GM21526 (cell line): Measurements from ENCODE around the gene BLOC1S2.
"Not testable (repeated sequence)": the region's sequence is repeated elsewhere in the genome, so short reads cannot be mapped to it uniquely, and the experiment has no call there.

Experiments
- ATAC-seq: cut with Tn5 transposase; IDR thresholded peaks from one replicate; pipeline ENCODE4 v1.9.1; 2021; ENCODE audit warnings: moderate library complexity; ENCODE audit not compliant: unreplicated experiment, low FRiP score

BLOC1S2 gene

DNA sequence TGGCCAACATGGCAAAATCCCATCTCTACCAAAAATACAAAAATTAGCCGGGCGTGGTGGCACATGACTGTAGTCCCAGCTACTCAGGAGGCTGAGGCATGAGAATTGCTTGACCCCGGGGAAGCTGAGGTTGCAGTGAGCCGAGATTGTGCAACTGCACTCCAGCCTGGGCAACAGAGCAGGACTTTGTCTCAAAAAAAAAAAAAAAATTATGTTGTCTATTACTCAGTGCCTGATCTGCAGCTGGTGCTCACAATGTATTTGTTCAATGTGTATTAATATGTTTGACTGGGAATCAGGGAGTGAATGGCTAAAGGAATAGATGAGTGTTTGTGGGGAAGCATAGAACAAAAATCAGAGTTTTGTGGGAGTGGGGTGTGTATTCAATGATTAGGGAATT, 5.8 kb upstream of the BLOC1S2 start:
- ATAC-seq = not testable (repeated sequence)

GRCh38 chr10:100291356-100291755, 4.9 kb upstream of the BLOC1S2 start:
- no peak for ATAC-seq

- no peak for ATAC-seq
Observed at GRCh38 chr10:100289641-100290040, 3.2 kb upstream of the BLOC1S2 start.

GRCh38 chr10:100288196-100288595, 1.7 kb upstream of the BLOC1S2 start:
- ATAC-seq = no peak

DNA sequence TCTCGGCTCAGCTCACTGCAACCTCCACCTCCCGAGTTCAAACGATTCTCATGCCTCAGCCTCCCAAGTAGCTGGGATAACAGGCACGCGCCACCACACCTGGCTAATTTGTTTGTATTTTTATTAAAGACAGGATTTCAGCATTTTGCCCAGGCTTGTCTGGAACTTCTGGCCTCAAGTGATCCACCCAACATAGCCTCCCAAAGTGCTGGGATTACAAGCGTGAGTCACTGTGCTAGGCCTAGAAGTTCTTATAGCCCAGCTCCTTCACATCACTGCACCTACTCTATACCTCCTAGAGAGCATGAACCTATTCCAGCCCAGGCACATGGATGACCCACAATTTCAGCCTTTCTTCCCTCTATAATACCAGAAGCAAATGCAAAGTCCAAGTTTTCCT, 1.3 kb upstream of the BLOC1S2 start:
- ATAC-seq = no peak

DNA sequence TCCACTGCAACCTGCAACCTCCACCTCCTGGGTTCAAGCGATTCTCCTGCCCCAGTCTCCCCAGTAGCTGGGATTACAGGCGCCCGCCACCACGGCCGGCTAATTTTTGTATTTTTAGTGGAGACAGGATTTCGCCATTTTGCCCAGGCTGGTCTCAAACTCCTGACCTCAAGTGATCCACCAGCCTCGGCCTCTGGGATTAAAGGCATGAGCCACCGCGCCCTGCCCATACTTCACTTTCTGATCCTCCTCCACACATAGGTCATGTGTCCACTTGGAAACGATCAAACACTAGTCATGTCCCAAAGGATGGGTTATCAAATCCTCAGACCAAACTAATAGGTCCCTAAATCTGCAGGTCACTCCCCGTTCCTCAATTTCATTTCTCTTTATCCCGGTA, 1.2 kb downstream of the BLOC1S2 start:
- ATAC-seq = not testable (repeated sequence)

DNA sequence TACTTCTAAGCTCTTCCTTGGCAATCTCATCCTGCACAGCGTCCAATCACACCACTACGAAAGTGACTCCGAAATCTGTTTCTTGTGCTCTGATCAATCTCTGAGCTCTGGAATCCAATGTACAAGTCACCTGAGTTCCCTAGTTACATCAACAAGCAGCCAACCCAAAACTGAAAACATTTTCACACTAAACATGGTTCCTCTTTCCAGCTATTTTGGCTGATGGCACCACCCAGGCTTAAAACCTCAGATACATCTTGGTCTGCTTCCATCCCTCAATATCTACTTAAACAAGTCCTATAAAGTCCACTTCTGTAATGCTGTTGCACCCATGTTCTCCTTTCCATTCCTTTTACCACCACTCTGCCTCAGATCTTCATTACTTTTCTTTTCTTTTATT, 3.6 kb downstream of the BLOC1S2 start:
- no peak for ATAC-seq

DNA sequence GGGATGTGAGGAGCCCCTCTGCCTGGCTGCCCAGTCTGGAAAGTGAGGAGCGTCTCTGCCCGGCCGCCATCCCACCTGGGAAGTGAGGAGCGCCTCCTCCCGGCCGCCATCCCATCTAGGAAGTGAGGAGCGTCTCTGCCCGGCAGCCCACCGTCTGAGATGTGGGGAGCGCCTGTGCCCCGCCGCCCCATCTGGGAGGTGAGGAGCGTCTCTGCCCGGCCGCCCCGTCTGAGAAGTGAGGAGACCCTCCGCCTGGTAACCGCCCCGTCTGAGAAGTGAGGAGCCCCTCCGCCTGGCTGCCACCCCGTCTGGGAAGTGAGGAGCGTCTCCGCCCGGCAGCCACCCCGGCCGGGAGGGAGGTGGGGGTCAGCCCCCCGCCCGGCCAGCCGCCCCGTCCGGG, 9.5 kb downstream of the BLOC1S2 start:
- ATAC-seq = not testable (repeated sequence)

DNA sequence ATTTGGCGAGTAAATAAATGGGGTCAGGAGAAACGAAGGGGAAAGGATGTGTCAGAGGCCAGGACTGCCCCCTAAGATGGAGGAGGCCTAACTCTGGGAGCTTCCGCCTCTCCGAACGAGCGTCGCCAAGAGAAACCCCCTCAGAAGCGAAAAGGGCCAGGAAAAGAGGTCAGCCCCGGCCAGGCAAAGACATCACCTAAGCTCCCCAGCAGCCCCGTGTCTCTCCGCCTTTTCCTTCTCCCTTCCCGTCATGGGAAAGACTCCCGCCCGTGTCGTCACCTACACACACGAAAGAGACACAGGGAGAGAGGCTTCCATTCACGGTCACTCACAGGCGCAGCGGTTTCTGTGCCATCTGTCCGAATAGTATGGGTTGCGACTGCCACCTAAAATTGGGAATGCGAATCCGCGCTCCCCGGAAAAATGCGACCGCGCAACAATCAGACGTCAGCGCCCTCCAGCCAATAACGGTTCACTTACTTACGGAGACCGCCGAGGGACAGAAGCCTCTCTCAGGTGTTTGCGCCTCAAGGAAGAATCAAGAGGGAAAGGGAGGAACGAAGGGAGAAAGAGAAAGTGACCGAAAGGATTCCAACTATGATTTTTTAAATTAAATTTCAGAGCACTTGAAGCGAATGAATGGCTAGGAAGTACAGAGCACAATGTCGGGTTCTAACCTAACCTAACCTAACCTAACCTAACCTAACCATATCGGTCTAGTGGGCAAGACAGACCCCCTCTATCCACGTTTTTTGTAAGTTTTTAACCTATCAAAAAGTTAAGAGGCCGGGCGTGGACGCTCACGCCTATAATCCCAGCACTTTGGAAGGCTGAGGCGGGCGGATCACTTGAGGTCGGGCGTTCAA, 19.0 kb downstream of the BLOC1S2 start, which contains the start of gene CWF19L1:
TSS of gene CWF19L1 (minus strand) at position 400 of the 866 bp plus-strand sequence. CDS start at position 355, 45 bp downstream.
- no peak for ATAC-seq

DNA sequence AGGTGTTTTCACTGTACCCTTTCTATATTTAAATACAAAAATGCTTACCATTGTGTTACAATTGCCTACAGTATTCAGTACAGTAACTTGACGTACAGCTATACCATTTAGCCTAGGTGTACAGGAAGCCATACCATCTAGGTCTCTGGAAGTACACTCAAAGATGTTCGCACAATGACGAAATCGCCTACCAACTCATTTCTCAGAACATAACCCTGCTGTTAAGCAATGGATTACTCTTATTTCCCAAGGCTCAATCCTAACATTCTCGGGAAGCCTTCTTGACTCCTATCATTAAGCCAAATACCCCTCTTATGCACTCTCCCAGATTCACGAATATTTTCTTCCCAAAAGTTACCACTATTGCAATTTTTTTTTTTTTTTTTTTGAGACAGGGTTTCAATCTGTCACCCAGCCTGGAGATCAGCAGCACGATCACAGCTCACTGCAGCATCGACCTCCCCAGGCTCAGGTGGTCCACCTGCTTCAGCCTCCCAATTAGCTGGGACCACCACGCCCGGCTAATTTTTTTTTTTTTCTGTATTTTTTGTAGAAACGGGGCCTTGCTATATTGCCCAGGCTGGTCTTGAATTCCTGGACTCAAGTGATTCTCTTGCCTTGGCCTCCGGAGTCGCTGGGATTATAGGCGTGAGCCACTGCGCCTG, 20.5 kb downstream of the BLOC1S2 start:
- no peak for ATAC-seq

DNA sequence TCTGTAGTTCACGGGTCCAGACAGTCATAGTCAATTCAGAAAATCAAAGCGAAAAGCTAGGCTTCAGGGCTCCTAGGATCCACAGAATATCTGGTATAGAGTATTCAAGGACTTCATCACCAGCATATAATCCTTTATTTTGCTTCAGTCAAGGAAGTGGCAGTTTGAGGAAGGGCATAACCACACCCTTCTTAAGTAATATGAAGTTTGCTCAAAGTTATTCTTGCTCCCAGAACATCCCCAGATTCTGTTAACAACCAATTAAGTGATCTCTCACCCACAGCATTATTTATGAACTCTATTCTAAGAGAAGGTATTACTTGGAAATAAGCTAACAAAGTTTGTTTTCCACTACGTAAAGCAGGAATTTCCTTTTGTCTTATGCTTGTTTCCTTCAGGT, 32.3 kb downstream of the BLOC1S2 start:
- no peak for ATAC-seq

DNA sequence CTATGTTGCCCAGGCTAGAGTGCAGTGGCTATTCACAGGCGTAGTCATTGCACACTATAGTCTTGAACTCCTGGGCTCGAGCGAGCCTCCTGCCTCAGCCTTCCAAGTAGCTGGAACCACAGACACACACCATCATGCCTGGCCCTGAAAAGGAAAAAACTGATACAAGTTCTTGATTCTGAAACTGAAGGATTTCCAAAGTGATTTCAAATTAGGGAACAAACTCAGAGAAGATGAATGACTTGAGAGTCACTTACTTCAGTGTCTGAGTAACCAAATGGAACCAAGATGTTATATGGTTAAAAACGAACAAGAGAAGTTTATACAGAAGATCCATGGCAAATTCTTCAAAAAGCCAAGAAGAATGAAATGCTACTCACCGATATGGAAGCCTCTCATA, 33.4 kb downstream of the BLOC1S2 start:
- ATAC-seq = no peak

GRCh38 chr10:100248820-100249219, 37.7 kb downstream of the BLOC1S2 start:
- no peak for ATAC-seq

DNA sequence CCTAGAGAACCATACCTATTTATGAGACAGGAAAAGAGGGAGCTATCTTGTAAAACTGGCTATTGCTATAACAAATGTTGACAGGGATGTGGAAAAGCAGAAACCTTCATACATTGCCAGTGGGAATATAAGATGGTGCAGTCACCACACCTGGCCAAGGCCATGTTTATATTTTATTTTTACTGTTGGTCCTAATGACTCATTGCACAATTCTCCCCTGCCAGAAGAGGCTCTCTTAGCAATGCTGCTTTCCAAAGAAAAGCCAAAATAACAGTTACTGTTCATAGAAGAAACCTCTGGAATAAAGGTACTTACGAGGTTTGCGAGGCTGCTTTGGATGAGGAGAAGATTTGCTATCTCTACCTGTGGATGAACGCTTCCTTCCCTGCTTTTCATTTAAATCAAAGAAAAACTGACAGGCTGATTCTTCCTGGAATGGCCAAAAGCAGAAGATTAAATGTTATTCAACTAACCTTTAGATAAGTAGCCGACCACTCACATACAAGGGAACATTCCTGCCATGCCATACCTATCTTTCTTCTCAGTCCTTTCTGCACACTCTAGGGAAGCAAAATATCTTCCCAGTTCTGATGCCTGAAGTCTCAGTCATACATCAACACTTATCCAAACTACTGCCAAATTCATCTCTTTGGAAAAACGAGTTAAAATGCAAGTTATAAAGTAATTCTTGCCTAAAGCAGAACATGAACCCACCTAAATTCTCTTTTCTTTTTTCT, 40.8 kb downstream of the BLOC1S2 start:
- ATAC-seq = no peak

DNA sequence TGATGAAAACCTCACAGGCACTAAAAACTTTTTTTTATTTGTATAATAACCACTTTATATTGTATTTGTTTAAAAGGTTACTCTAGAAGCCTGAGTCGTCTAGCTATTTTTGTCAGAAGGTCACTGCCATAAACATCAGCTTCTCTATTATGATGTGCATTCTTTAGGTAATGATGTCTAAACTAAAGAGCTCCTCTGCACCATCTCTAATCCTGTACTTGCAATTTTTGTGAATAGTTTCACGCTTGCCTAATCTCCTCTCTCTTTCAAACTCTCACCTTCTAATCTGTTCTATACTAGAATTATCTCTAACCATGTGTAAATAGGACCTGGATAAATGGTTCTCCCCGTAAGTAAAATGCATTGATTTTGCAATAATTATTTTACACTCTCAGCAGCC, 46.6 kb downstream of the BLOC1S2 start:
- ATAC-seq = no peak

DNA sequence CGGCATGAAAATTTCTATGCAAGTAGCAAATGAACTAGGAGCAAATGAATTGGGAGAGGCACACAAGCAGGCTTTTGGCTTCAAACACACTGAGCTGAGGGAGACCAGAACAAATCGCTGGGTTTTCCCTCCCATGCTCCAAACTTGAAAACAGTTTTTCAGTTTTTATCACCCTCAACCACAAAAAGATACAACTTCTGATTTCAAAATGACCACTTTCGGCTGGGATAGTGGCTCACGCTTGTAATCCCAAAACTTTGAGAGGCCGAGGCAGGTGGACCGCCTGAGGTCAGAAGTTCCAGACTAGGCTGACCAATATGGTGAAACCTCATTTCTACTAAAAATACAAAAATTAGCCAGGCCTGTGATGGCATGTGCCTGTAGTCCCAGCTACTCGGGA, 48.1 kb downstream of the BLOC1S2 start:
- ATAC-seq = no peak

GRCh38 chr10:100232101-100232500, 54.4 kb downstream of the BLOC1S2 start:
- no peak for ATAC-seq

- no peak for ATAC-seq
Observed at GRCh38 chr10:100229819-100230422, 56.6 kb downstream of the BLOC1S2 start.

DNA sequence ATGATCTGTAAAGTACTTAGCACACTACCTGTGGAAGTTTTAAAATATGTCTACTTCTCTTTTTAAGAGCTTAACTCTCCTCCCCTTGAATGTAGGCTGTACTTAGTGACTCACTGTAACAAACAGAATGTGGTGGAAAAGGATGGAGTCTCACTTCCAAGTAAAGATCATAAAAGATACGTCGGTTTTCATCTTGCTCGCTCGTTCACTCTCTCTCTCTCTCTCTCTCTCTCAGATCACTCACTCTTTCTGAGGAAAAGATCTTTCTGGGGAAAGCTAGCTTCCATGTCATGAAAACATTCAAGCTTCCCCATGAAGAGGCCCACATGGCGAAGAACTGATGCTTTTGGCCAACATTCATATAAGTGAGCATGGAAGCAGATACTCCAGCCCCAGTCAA, 62.6 kb downstream of the BLOC1S2 start:
- no peak for ATAC-seq
